COLO829 (cell line): ENCODE results near the gene NGEF.

Experiments used
- DNase-seq: peaks from one replicate; pipeline ENCODE4 v3.0.0; 2012; ENCODE audit warnings: low spot score

NGEF gene

DNA sequence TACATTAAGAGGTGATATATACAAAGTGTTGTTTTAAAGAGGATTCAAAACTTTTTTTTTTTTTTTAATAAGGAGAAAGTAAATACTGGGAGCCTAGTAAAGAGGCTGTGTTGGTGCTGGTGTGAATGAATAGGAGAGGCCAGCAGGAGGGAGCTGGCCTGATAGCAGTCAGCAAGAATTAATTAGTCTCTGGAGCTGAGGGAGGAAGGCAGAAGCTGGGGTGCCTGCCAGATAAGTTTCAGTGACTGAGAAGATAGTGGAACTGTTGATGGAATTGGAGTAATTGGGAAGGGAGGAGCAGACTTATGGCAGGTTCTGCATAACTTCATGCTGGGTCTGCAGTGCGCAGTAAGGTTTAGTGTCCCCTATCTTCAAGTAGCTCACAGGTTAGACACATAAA, 179.2 kb downstream of the NGEF start:
- DNase-seq: no peak

DNA sequence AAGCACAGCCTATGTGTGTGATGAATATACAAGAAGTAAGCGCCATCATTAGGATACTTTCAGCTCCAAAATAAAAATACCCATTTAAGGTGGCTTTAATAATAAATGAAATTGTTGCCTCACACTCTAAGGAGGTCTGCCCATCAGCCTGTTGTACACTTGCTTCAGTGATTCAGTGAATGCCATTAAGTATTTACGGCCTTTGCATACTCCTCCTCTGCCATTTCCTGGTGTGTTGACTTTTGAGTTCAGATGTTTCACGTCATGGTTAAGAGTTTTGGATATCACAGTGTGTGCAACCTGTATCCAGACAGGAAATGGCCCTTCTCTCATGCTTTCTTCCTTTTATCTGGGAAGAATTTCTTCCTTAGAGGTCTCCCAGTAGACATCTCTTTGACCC, 181.6 kb downstream of the NGEF start:
- DNase-seq: no peak

DNA sequence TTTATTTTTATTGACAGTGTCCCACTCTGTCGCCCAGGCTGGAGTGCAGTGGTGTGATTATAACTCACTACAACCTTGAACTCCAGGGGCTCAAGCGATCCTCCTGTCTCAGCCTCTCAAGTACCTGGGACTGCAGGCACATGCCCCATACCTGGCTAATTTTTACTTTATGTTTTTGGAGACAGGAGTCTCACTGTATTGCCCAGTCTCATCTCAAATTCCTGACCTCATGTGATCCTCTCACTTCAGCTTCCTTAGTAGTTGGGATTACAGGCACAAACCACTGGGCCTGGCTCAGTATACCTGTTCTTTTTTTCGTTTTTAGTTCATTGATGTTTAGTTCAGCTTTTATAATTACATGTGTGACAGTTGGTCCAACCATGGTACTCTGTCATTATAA, 183.1 kb downstream of the NGEF start:
- DNase-seq: no peak
